Stimulated activated CD8-positive, alpha-beta memory T cell treated with anti-CD3 and anti-CD28 coated beads, Interleukin-12 subunit alpha, Interleukin-12 subunit beta, amount 100 ng/mL, for 24 hours (primary cell): ENCODE measurements around the gene RNF39.
"Not testable (repeated sequence)": the region's sequence is repeated elsewhere in the genome, so short reads cannot be mapped to it uniquely, and the experiment has no call there.

Experiments used
- DNase-seq: peaks from one replicate; pipeline ENCODE4 v3.0.0-alpha.2; 2020; ENCODE audit errors: extremely low read depth

The RNF39 gene

GRCh38 chr6:30062471-30063178 is 12.9 kb downstream of the RNF39 start:
- DNase-seq, result no peak

- no peak for DNase-seq
Observed at GRCh38 chr6:30061858-30062458, 13.6 kb downstream of the RNF39 start.

- DNase-seq, result peak; percentile 67
Observed at GRCh38 chr6:30061092-30061857, 14.3 kb downstream of the RNF39 start, which contains the start of gene POLR1H. TSS of gene POLR1H (plus strand) at chr6:30061265. CDS start at chr6:30061525, 260 bp downstream.

- no peak for DNase-seq
Observed at GRCh38 chr6:30060606-30061091, 14.9 kb downstream of the RNF39 start.

GRCh38 chr6:30055513-30055912 is 20.1 kb downstream of the RNF39 start:
- no peak for DNase-seq

GRCh38 chr6:30053682-30054081 is 21.9 kb downstream of the RNF39 start:
- DNase-seq, result no peak

- no peak for DNase-seq
Observed at GRCh38 chr6:30047220-30047619, 28.3 kb downstream of the RNF39 start.

GRCh38 chr6:30044630-30045029 is 30.9 kb downstream of the RNF39 start:
- DNase-seq, result no peak

- no peak for DNase-seq
Observed at GRCh38 chr6:30043744-30044143, 31.8 kb downstream of the RNF39 start.

GRCh38 chr6:30042914-30043313 is 32.7 kb downstream of the RNF39 start:
- DNase-seq, result no peak

GRCh38 chr6:30042476-30042875 is 33.1 kb downstream of the RNF39 start:
- no peak for DNase-seq

- no peak for DNase-seq
Observed at GRCh38 chr6:30041821-30042220, 33.7 kb downstream of the RNF39 start.

- no peak for DNase-seq
Observed at GRCh38 chr6:30041221-30041620, 34.3 kb downstream of the RNF39 start.

GRCh38 chr6:30037182-30037788 is 38.3 kb downstream of the RNF39 start:
- no peak for DNase-seq

GRCh38 chr6:30035784-30036183 is 39.8 kb downstream of the RNF39 start:
- no peak for DNase-seq

- DNase-seq, result not testable (repeated sequence)
Observed at GRCh38 chr6:30033440-30033839, 42.1 kb downstream of the RNF39 start.

- no peak for DNase-seq
Observed at GRCh38 chr6:30031381-30031780, 44.2 kb downstream of the RNF39 start.

- DNase-seq, result no peak
Observed at GRCh38 chr6:30029588-30029987, 46.0 kb downstream of the RNF39 start.

- DNase-seq, result no peak
Observed at GRCh38 chr6:30025186-30025585, 50.4 kb downstream of the RNF39 start.

- not testable (repeated sequence) for DNase-seq
Observed at GRCh38 chr6:30022712-30023111, 52.9 kb downstream of the RNF39 start.

- DNase-seq, result no peak
Observed at GRCh38 chr6:30022189-30022588, 53.4 kb downstream of the RNF39 start.

GRCh38 chr6:30020626-30021025 is 54.9 kb downstream of the RNF39 start:
- DNase-seq, result no peak
